NCI-H526 treated with DMSO at 0.1 percent for 48 hours (cell line): ENCODE data around the gene CNTROB.
A peak's percentile ranks its signal among the peaks of the same experiment; 100 is the strongest.

Experiments used
- DNase-seq: peaks from one replicate; lab custom pipeline; 2025; lab: John Stamatoyannopoulos, UW

Gene CNTROB

GRCh38 chr17:7989781-7990655 is 58.0 kb downstream of the CNTROB start:
- peak; percentile 11 for DNase-seq

GRCh38 chr17:7992516-7992915 is 60.5 kb downstream of the CNTROB start:
- no peak for DNase-seq

- DNase-seq, result no peak
Observed at GRCh38 chr17:7992924-7993323, 60.9 kb downstream of the CNTROB start.

- no peak for DNase-seq
Observed at GRCh38 chr17:7993972-7994589, 62.1 kb downstream of the CNTROB start.

GRCh38 chr17:7995724-7996123 is 63.7 kb downstream of the CNTROB start:
- peak; percentile 30 for DNase-seq

- DNase-seq, result peak; percentile 26
Observed at GRCh38 chr17:7997186-7997585, 65.2 kb downstream of the CNTROB start.
